T-helper 1 cell treated with Interleukin-12 subunit alpha and Interleukin-12 subunit beta and Interleukin-4 antibody, amounts not matched to agents 30 μg/mL and 1 μg/mL, for 36 hours (primary cell): ENCODE measurements around the gene NPLOC4.

ENCODE experiments used
- H3K27ac Mint-ChIP-seq: one replicate; pipeline ENCODE4 v1.8.0; 2021; ENCODE audit warnings: mild to moderate bottlenecking, mixed read lengths
- H3K27me3 Mint-ChIP-seq: one replicate; pipeline ENCODE4 v1.8.0; 2021; ENCODE audit warnings: low read depth, mixed read lengths
- H3K36me3 Mint-ChIP-seq: one replicate; pipeline ENCODE4 v1.8.0; 2021; ENCODE audit warnings: low read depth, mixed read lengths
- H3K4me1 Mint-ChIP-seq: one replicate; pipeline ENCODE4 v1.8.0; 2021; ENCODE audit warnings: low read depth, mixed read lengths
- H3K4me3 Mint-ChIP-seq: one replicate; pipeline ENCODE4 v1.8.0; 2021; ENCODE audit warnings: mild to moderate bottlenecking, moderate library complexity, mixed read lengths
- H3K9me3 Mint-ChIP-seq: one replicate; pipeline ENCODE4 v1.8.0; 2021; ENCODE audit warnings: mixed read lengths

Gene NPLOC4

DNA sequence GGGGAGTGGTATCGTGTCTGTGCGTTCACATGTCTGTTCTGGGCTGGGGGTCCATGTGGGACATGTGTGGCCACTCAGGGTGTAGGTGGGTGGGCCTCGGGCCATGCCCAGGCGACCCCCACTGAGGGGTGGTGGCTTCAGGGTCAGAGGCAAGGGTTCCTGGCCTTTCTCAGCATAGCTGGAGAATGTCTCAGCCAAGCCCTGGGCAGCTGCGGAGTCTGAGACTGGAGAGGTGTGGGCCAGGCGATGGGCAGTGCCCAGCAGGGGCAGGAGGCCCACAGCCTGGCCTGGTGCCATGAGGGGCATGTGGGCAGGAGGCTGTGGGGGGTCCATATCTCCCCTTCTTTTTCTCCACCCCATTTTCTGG, 107.5 kb downstream of the NPLOC4 start:
- no peaks in the 10 kb centered on the region for H3K4me1 Mint-ChIP-seq
- H3K27ac Mint-ChIP-seq = no peak overlapping the region
- no peaks in the 10 kb centered on the region for H3K36me3 Mint-ChIP-seq
- no peaks in the 10 kb centered on the region for H3K9me3 Mint-ChIP-seq
- no peaks in the 10 kb centered on the region for H3K27me3 Mint-ChIP-seq
- H3K4me3 Mint-ChIP-seq = no peak overlapping the region

DNA sequence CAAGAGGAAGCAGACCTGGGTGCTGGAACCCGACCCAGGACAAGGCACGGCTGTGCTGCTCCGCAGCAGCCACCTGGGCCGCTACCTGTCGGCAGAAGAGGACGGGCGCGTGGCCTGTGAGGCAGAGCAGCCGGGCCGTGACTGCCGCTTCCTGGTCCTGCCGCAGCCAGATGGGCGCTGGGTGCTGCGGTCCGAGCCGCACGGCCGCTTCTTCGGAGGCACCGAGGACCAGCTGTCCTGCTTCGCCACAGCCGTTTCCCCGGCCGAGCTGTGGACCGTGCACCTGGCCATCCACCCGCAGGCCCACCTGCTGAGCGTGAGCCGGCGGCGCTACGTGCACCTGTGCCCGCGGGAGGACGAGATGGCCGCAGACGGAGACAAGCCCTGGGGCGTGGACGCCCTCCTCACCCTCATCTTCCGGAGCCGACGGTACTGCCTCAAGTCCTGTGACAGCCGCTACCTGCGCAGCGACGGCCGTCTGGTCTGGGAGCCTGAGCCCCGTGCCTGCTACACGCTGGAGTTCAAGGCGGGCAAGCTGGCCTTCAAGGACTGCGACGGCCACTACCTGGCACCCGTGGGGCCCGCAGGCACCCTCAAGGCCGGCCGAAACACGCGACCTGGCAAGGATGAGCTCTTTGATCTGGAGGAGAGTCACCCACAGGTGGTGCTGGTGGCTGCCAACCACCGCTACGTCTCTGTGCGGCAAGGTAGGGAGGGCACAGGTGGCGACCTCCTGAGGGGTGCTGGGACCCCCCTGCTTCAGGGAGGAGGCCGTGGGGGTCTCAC, 108.1 kb downstream of the NPLOC4 start:
- Mint-ChIP-seq H3K27me3 (no peaks in the 10 kb centered on the region), H3K4me1 (no peaks in the 10 kb centered on the region), H3K4me3 (no peak overlapping the region), H3K27ac (no peak overlapping the region), H3K9me3 (no peaks in the 10 kb centered on the region), H3K36me3 (no peaks in the 10 kb centered on the region)

DNA sequence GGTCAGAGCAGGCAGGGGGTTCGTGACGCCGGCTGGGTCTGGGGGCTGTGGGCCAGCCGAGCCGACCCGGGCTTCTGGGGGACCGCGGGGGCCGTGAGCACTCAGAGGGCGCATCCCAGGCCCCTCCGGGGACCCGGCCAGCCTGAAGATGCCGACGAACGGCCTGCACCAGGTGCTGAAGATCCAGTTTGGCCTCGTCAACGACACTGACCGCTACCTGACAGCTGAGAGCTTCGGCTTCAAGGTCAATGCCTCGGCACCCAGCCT, 108.6 kb downstream of the NPLOC4 start:
- no peaks in the 10 kb centered on the region for H3K36me3 Mint-ChIP-seq
- H3K27ac Mint-ChIP-seq = no peak overlapping the region
- no peak overlapping the region for H3K4me3 Mint-ChIP-seq
- H3K9me3 Mint-ChIP-seq = no peaks in the 10 kb centered on the region
- no peaks in the 10 kb centered on the region for H3K4me1 Mint-ChIP-seq
- no peaks in the 10 kb centered on the region for H3K27me3 Mint-ChIP-seq

DNA sequence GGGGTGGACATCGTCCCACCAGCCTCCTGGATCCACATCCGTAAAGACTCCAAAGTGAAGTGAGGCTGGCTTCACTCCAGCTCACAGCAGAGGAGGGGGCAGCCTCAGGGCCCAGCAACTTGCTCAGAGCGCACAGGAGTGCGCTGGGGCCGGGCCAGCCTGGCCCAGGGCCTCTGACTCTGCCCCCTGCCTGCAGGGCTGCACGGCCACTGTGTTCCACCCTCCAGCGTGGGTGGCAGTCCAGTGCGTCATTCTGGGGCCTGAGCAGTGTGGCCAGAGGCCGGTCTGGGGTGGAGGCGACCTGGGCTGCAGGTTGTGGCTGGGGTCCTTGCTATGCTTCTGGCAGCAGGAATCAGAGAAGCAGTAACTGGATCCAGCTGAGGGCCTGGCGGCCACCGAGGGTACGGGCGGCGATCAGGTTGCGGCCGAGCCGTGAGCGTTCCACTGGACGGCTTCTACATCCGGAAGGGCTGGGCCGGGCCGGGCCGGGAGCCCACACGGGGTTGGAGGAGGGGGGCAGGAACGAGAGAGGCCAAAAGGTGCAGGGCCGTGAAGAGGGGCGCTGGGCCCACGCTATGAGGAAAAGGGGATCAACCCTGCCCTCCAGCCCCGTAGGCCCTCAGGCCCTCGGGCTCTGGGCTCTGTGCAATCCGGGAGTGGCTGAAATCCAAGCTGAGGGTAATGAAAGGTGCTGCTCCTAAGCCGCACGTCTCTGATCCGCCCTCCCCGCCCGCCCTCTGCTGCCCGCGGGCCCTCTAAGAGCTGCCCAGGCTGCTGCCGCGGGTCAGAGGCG, 109.1 kb downstream of the NPLOC4 start, which contains the start of gene FSCN2:
FSCN2 (plus strand) TSS at position 787 of the 793 bp plus-strand sequence. CDS start 155 bp downstream, outside the sequence.
- Mint-ChIP-seq H3K27me3 (peaks cover under 1% of the 10 kb centered on the region), H3K27ac (no peak within 1 kb of the TSS), H3K4me1 (no peaks in the 10 kb centered on the region), H3K36me3 (no peaks in the 10 kb centered on the region), H3K9me3 (no peaks in the 10 kb centered on the region), H3K4me3 (no peak within 1 kb of the TSS)

DNA sequence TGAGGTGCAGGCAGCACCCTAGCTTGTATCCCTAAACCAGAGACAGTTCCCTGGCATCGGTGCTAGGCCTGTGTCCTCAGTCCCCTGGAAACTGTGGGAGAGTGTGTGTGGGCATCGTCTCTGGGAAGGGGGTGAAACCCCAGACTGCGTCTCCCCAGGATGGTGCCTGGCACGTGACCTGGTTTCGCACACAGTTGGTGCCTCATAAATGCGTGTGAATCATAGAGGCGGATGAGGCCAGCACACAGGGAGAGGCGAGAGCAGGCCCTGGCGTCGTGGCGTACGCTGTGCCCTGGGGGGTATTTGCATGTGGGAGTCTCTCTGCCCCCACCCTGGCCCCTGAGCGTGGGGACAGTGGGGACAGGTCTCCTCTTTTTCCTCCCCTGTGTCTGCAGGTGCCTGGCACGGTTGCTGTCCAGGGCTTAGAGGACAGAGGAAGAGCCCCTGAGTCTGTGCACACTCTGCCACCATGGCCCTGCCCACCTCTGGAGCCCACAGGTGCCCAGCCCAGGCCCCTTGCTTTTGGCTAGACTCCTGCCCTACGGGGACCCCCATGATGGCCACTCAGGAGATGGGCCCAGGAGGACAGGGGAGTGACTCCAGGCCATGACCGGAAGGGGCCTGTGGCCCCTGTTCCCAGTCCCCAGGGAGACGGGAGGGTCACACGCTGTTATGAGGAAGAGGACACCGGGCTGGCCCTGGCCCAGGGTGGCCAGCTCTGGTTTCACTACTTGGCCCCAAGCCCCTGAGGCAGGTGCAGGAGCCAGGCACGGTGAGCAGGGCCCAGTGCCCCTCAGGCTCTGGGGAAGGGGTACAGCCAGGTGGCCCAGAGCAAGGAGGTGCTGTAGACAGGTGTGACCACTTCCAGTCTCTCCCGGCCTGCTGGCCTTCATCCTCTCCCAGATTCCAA, 110.0 kb downstream of the NPLOC4 start:
- Mint-ChIP-seq H3K9me3 (no peaks in the 10 kb centered on the region), H3K4me1 (no peaks in the 10 kb centered on the region), H3K4me3 (no peak overlapping the region), H3K27me3 (peaks cover 8% of the 10 kb centered on the region), H3K27ac (no peak overlapping the region), H3K36me3 (no peaks in the 10 kb centered on the region)

DNA sequence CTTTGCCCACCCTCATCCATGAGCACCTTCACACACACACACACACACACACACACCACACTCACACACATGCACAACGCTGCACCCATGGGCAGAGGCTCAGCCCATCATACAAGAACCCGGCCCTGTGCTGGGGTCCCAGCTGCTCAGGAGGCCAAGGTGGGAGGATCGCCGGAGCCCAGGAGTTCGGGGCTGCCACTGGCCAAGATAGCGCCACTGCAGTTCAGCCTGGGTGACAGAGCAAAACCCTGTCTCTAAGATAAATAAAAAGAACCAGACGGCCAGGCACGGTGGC, 112.1 kb downstream of the NPLOC4 start:
- Mint-ChIP-seq H3K27me3 (peaks cover 12% of the 10 kb centered on the region), H3K27ac (no peak overlapping the region), H3K4me3 (no peak overlapping the region), H3K4me1 (no peaks in the 10 kb centered on the region), H3K36me3 (no peaks in the 10 kb centered on the region), H3K9me3 (no peaks in the 10 kb centered on the region)

DNA sequence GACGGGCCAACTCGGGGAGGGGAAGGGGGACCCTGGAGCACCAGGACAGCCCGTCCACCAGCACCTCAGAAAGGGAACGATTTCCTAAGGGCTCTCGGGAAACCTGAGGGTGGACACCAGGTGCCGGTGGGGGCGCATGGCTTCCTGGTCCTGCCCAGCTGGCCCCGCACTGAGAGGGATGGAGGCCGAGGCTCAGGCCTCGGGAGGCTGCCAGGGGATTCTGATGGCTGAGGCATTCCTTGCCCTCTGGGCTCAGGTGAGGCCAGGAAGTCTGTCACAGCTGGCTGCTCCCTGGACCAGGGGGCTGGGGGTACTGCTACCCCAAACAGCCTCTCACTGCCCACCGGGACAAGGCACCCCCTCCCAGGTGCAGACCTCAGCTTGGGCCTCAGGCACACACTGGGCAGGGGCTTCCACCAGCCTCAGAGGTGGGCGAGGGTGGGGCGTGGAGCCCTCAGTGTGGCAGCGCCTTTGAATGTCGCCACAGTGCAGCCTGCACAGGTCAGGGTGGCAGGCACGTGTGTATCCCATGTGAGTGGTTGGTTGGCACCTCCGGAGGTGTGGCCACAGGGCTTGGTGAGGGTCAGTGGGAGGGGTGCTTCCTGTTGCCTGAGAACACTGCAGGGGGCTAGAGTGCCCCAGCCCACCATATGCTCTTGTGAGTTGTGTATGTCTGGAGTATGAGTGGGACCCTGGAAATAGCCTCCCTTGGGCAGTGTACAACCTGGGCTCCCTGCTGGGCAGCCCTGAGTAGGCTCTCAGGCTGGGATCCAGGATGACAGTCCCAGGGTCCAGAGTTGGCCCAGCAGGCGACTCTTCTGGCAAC, 112.7 kb downstream of the NPLOC4 start:
- H3K36me3 Mint-ChIP-seq = no peaks in the 10 kb centered on the region
- no peak overlapping the region for H3K4me3 Mint-ChIP-seq
- H3K27ac Mint-ChIP-seq = no peak overlapping the region
- no peaks in the 10 kb centered on the region for H3K4me1 Mint-ChIP-seq
- no peaks in the 10 kb centered on the region for H3K9me3 Mint-ChIP-seq
- H3K27me3 Mint-ChIP-seq = peaks cover 12% of the 10 kb centered on the region

DNA sequence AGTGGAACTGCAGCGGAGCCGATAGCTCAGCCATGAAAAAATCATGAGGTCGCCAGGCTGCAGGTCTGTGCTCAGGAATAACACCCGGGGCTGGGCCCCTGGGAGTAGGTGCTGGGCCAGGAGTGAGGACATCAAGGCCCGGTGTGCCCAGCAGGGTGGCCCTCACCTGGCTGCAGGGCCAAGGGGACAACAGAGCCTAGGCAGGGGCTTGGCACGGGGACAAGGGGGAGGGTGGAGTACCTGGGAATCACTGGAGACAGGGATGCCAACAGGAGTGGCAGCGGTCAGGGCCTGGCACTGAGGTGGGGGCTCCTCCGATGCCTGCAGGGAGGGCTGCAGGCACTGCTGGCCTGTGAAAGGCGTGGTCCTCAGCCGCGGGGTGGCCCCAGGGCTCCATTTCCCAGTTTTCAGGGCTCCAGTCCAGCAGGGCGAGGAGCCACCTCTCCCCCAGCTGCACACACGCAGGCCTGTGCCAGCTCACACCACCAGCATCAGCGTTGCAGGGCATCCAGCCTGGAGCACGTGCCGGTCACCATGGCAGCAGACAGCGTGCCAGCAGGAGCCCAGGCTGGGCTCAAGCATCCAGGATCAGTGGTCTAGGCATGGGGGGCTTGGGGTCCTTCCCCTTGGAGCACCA, 113.4 kb downstream of the NPLOC4 start:
- Mint-ChIP-seq H3K27ac (no peak overlapping the region), H3K9me3 (no peaks in the 10 kb centered on the region), H3K36me3 (no peaks in the 10 kb centered on the region), H3K4me1 (no peaks in the 10 kb centered on the region), H3K4me3 (no peak overlapping the region), H3K27me3 (peaks cover 12% of the 10 kb centered on the region)

DNA sequence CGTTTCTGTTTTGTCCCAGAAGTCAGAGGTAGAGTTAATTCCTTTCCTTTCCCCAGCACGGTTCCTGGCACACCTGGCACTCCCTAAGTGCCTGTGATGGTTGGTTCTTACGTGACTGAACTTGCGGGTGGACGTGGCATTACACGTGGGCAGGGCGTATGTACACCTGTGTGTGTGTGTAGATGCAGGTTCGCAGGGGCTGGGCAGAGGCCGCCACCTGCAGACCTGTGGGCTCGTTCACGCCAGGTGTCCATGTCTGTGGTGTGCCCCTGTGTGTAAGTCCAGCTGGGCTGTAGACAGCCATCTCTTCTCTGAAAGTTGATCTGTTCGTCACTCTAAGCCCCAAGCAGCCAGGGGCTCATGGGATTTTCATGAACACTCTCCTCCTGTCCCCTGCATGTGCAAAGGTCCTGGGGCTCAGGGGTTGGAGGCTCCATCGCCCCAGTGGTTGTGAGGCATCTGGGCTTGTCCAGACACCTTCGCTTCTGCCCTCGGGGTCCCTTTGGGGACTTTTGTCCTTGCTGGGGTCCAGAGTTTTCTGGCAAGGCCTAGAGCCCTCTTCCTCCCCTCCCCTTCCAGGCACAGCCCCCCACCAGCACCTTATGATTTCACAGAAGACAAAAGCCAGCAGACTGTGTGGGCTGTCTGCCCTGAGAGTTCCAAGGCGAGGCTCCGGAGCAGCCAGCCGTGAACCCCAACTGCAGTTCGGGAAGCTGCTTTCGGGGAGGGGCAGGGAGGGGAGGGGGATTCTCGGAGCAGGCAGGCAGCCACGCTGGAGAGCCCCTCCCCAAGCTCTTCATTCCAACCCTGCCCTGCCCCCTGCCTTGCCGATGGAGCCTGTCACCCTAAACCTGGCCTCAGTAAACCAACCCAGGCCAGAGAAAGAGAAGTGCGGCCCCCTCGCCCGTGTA, 114.2 kb downstream of the NPLOC4 start:
- Mint-ChIP-seq H3K27ac (no peak overlapping the region), H3K36me3 (no peaks in the 10 kb centered on the region), H3K27me3 (peaks cover 12% of the 10 kb centered on the region), H3K4me1 (peaks cover 3% of the 10 kb centered on the region), H3K4me3 (no peak overlapping the region), H3K9me3 (no peaks in the 10 kb centered on the region)

DNA sequence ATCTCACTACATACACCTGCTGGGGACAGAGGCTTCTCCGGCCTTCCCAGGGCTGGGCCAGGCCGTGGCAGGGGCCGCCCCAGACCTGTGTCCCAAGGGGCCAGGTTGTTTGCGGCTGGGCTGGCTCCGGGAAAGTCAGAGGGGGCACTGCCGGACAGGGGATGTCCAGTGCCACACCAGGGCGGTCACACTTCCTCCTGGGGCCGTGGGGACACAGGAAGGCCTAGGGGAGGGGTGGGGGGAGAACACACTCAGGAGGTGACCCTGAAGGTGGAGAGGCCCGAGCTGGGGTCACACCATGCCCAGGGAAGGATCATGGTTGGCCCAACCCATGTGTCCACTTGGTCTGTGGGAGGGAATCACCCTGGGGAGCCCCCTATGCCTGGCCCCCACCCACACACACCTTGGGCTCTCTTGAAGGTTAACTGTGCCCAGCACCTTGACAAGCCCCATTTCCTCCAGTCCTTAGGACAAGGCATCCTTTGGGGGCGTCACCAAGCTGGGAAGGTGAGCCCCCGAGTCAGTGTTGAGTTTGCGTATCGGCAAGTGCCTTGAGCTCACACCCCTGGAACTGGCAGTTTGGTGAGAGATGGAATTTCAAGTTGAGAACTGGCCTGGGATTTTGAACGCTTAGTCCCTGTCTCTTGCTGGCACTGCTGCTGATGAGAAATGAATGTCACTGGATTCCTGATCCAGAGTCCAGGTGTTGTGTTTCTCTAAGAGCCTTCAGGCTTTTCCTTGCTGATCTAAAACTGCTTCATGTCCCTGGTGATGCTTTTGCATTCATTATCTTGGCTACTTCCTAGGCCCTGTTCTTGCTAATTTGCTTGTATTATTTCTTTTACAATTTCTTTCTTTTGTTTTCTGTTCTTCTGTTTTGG, 116.7 kb downstream of the NPLOC4 start:
- Mint-ChIP-seq H3K4me1 (peaks cover 8% of the 10 kb centered on the region), H3K36me3 (no peaks in the 10 kb centered on the region), H3K27me3 (peaks cover 12% of the 10 kb centered on the region), H3K4me3 (peak overlapping the region; percentile 19), H3K27ac (no peak overlapping the region), H3K9me3 (no peaks in the 10 kb centered on the region)

DNA sequence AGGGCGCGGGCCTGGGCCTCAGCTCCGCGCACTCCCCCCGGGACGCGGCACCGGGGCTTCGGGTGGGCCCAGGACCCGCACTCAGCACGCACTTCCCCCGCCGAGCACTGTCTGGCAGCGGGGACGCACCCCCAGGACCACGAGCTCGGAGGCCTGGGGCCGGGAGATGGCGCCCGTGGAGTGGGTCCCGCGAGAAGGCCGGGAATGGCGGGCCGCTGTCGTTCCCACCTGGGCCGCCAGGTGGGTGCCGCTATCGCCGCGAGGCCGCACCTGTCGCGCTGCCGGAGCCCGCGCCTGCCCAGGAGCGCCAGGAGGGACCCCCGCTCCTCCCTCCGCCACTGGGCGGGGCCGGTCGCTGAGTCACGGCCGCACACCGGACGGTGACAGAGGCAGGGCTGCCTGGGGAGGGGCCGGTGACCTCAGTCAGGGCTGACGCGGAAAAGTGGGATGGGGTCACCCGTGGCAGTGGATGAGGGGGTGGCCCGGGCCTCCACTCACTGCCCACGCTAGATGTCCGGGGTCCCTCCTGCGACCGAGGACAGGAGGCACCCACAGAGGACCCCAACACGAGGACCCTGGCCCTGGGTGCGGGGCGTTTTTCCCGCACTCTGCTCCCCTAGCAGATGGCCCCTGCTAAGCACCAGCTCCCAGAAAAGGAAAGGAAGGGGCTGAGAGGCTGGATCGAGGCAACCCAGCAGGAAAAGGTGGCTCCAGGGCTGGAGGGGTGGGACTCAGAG, 117.5 kb downstream of the NPLOC4 start:
- no peaks in the 10 kb centered on the region for H3K9me3 Mint-ChIP-seq
- peaks cover 12% of the 10 kb centered on the region for H3K27me3 Mint-ChIP-seq
- no peaks in the 10 kb centered on the region for H3K36me3 Mint-ChIP-seq
- no peak overlapping the region for H3K4me3 Mint-ChIP-seq
- peaks cover 8% of the 10 kb centered on the region for H3K4me1 Mint-ChIP-seq
- no peak overlapping the region for H3K27ac Mint-ChIP-seq

DNA sequence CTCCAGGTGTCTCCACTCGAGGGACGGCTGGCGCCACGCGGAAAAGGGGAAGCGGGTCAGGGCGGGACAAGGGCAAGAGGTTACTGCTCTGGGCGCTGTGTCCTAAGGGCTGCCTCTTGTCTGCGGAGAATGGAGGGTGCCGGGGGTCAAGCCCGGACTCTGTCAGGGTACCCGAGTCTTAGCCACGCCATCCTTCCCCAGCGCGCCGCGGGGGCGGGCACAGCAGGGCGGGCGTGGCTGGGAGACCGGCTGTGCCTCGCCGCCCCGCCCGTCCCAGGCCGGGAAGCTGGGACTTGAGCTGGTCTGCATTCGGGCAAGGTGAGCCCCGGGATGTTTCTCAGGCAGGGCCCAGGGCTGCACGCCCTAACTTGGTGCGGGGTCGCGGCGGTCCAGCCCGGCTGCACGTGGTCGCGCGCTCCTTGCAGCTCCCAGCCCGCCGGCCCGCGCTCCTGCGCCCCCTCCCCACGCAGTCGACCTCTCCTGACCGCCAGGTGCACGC, 118.1 kb downstream of the NPLOC4 start:
- no peaks in the 10 kb centered on the region for H3K36me3 Mint-ChIP-seq
- H3K4me1 Mint-ChIP-seq = peaks cover 8% of the 10 kb centered on the region
- no peak overlapping the region for H3K27ac Mint-ChIP-seq
- H3K9me3 Mint-ChIP-seq = no peaks in the 10 kb centered on the region
- no peak overlapping the region for H3K4me3 Mint-ChIP-seq
- peaks cover 12% of the 10 kb centered on the region for H3K27me3 Mint-ChIP-seq
